Measurements from ENCODE around the gene LITAF.
"Not testable (repeated sequence)": the region's sequence is repeated elsewhere in the genome, so short reads cannot be mapped to it uniquely, and the experiment has no call there.

Gene LITAF

GRCh38 chr16:11605891-11606290 lies 19.2 kb upstream of the LITAF start:
- H3K4me3 ChIP-seq (ENCODE audit: low read length) = no peak overlapping the region
- H3K4me1 ChIP-seq (ENCODE audit: control insufficient read depth, low read depth, low read length) = peaks cover 11% of the 10 kb centered on the region
- no peaks in the 10 kb centered on the region for H3K27me3 ChIP-seq (ENCODE audit: control insufficient read depth, insufficient read depth, low read length)
- no peak overlapping the region for H3K27ac ChIP-seq (ENCODE audit: low read length)
- H3K36me3 ChIP-seq (ENCODE audit: control insufficient read depth, low read depth, low read length) = no peaks in the 10 kb centered on the region
- no peak overlapping the region for H3K9ac ChIP-seq (ENCODE audit: low read length)
- no peaks in the 10 kb centered on the region for H3K9me3 ChIP-seq (ENCODE audit: control insufficient read depth, low read depth, low read length)

GRCh38 chr16:11605564-11605886 lies 18.8 kb upstream of the LITAF start:
- Histone ChIP-seq H3K27me3 (ENCODE audit: control insufficient read depth, insufficient read depth, low read length) (no peaks in the 10 kb centered on the region), H3K36me3 (ENCODE audit: control insufficient read depth, low read depth, low read length) (no peaks in the 10 kb centered on the region), H3K4me1 (ENCODE audit: control insufficient read depth, low read depth, low read length) (peaks cover 11% of the 10 kb centered on the region), H3K9ac (ENCODE audit: low read length) (no peak overlapping the region), H3K9me3 (ENCODE audit: control insufficient read depth, low read depth, low read length) (no peaks in the 10 kb centered on the region), H3K4me3 (ENCODE audit: low read length) (no peak overlapping the region), H3K27ac (ENCODE audit: low read length) (no peak overlapping the region)

- Histone ChIP-seq H3K4me3 (ENCODE audit: low read length) (no peak overlapping the region), H3K9me3 (ENCODE audit: control insufficient read depth, low read depth, low read length) (no peaks in the 10 kb centered on the region), H3K9ac (ENCODE audit: low read length) (no peak overlapping the region), H3K27ac (ENCODE audit: low read length) (no peak overlapping the region), H3K4me1 (ENCODE audit: control insufficient read depth, low read depth, low read length) (peaks cover 11% of the 10 kb centered on the region), H3K36me3 (ENCODE audit: control insufficient read depth, low read depth, low read length) (no peaks in the 10 kb centered on the region), H3K27me3 (ENCODE audit: control insufficient read depth, insufficient read depth, low read length) (no peaks in the 10 kb centered on the region)
Observed at GRCh38 chr16:11604783-11605563, 18.3 kb upstream of the LITAF start.

GRCh38 chr16:11604296-11604695 lies 17.6 kb upstream of the LITAF start:
- H3K36me3 ChIP-seq (ENCODE audit: control insufficient read depth, low read depth, low read length); H3K4me1 ChIP-seq (ENCODE audit: control insufficient read depth, low read depth, low read length); H3K9me3 ChIP-seq (ENCODE audit: control insufficient read depth, low read depth, low read length); H3K9ac ChIP-seq (ENCODE audit: low read length); H3K27me3 ChIP-seq (ENCODE audit: control insufficient read depth, insufficient read depth, low read length); H3K4me3 ChIP-seq (ENCODE audit: low read length); H3K27ac ChIP-seq (ENCODE audit: low read length): not testable (repeated sequence)

GRCh38 chr16:11603331-11603750 lies 16.6 kb upstream of the LITAF start:
- Histone ChIP-seq H3K4me3 (ENCODE audit: low read length) (peak overlapping the region; percentile 32), H3K9ac (ENCODE audit: low read length) (no peak overlapping the region), H3K27ac (ENCODE audit: low read length) (no peak overlapping the region), H3K4me1 (ENCODE audit: control insufficient read depth, low read depth, low read length) (peaks cover 8% of the 10 kb centered on the region), H3K36me3 (ENCODE audit: control insufficient read depth, low read depth, low read length) (no peaks in the 10 kb centered on the region), H3K27me3 (ENCODE audit: control insufficient read depth, insufficient read depth, low read length) (no peaks in the 10 kb centered on the region), H3K9me3 (ENCODE audit: control insufficient read depth, low read depth, low read length) (no peaks in the 10 kb centered on the region)

- Histone ChIP-seq H3K9me3 (ENCODE audit: control insufficient read depth, low read depth, low read length) (no peaks in the 10 kb centered on the region), H3K27ac (ENCODE audit: low read length) (no peak overlapping the region), H3K4me1 (ENCODE audit: control insufficient read depth, low read depth, low read length) (peaks cover 16% of the 10 kb centered on the region), H3K9ac (ENCODE audit: low read length) (no peak overlapping the region), H3K27me3 (ENCODE audit: control insufficient read depth, insufficient read depth, low read length) (no peaks in the 10 kb centered on the region), H3K4me3 (ENCODE audit: low read length) (no peak overlapping the region), H3K36me3 (ENCODE audit: control insufficient read depth, low read depth, low read length) (no peaks in the 10 kb centered on the region)
Observed at GRCh38 chr16:11602321-11602720, 15.6 kb upstream of the LITAF start.

GRCh38 chr16:11601911-11602310 lies 15.2 kb upstream of the LITAF start:
- Histone ChIP-seq H3K27ac (ENCODE audit: low read length) (no peak overlapping the region), H3K9ac (ENCODE audit: low read length) (no peak overlapping the region), H3K4me3 (ENCODE audit: low read length) (no peak overlapping the region), H3K4me1 (ENCODE audit: control insufficient read depth, low read depth, low read length) (peaks cover 20% of the 10 kb centered on the region), H3K9me3 (ENCODE audit: control insufficient read depth, low read depth, low read length) (no peaks in the 10 kb centered on the region), H3K27me3 (ENCODE audit: control insufficient read depth, insufficient read depth, low read length) (no peaks in the 10 kb centered on the region), H3K36me3 (ENCODE audit: control insufficient read depth, low read depth, low read length) (no peaks in the 10 kb centered on the region)

GRCh38 chr16:11601425-11601824 lies 14.7 kb upstream of the LITAF start:
- H3K9ac ChIP-seq (ENCODE audit: low read length) = no peak overlapping the region
- H3K36me3 ChIP-seq (ENCODE audit: control insufficient read depth, low read depth, low read length) = no peaks in the 10 kb centered on the region
- H3K27me3 ChIP-seq (ENCODE audit: control insufficient read depth, insufficient read depth, low read length) = no peaks in the 10 kb centered on the region
- no peaks in the 10 kb centered on the region for H3K9me3 ChIP-seq (ENCODE audit: control insufficient read depth, low read depth, low read length)
- H3K4me3 ChIP-seq (ENCODE audit: low read length) = no peak overlapping the region
- H3K4me1 ChIP-seq (ENCODE audit: control insufficient read depth, low read depth, low read length) = peaks cover 22% of the 10 kb centered on the region
- H3K27ac ChIP-seq (ENCODE audit: low read length) = no peak overlapping the region

- H3K4me1 ChIP-seq (ENCODE audit: control insufficient read depth, low read depth, low read length) = peaks cover 29% of the 10 kb centered on the region
- H3K36me3 ChIP-seq (ENCODE audit: control insufficient read depth, low read depth, low read length) = no peaks in the 10 kb centered on the region
- H3K9me3 ChIP-seq (ENCODE audit: control insufficient read depth, low read depth, low read length) = no peaks in the 10 kb centered on the region
- no peaks in the 10 kb centered on the region for H3K27me3 ChIP-seq (ENCODE audit: control insufficient read depth, insufficient read depth, low read length)
- H3K27ac ChIP-seq (ENCODE audit: low read length) = no peak overlapping the region
- H3K9ac ChIP-seq (ENCODE audit: low read length) = no peak overlapping the region
- H3K4me3 ChIP-seq (ENCODE audit: low read length) = no peak overlapping the region
Observed at GRCh38 chr16:11599579-11599978, 12.9 kb upstream of the LITAF start.

GRCh38 chr16:11597235-11598095 lies 10.7 kb upstream of the LITAF start:
- Histone ChIP-seq H3K9ac (ENCODE audit: low read length) (no peak overlapping the region), H3K4me1 (ENCODE audit: control insufficient read depth, low read depth, low read length) (peaks cover 22% of the 10 kb centered on the region), H3K9me3 (ENCODE audit: control insufficient read depth, low read depth, low read length) (no peaks in the 10 kb centered on the region), H3K27ac (ENCODE audit: low read length) (no peak overlapping the region), H3K36me3 (ENCODE audit: control insufficient read depth, low read depth, low read length) (no peaks in the 10 kb centered on the region), H3K27me3 (ENCODE audit: control insufficient read depth, insufficient read depth, low read length) (no peaks in the 10 kb centered on the region), H3K4me3 (ENCODE audit: low read length) (no peak overlapping the region)

- H3K4me1 ChIP-seq (ENCODE audit: control insufficient read depth, low read depth, low read length) = peaks cover 22% of the 10 kb centered on the region
- H3K9ac ChIP-seq (ENCODE audit: low read length) = no peak overlapping the region
Observed at GRCh38 chr16:11596572-11597226, 10.0 kb upstream of the LITAF start.

More at GRCh38 chr16:11596572-11597226, 10.0 kb upstream of the LITAF start:
- H3K27ac ChIP-seq (ENCODE audit: low read length) = no peak overlapping the region
- no peaks in the 10 kb centered on the region for H3K9me3 ChIP-seq (ENCODE audit: control insufficient read depth, low read depth, low read length)
- H3K4me3 ChIP-seq (ENCODE audit: low read length) = no peak overlapping the region
- H3K27me3 ChIP-seq (ENCODE audit: control insufficient read depth, insufficient read depth, low read length) = no peaks in the 10 kb centered on the region
- H3K36me3 ChIP-seq (ENCODE audit: control insufficient read depth, low read depth, low read length) = no peaks in the 10 kb centered on the region

Data from iPS-18a (cell line).